B cell (primary cell): Measurements from ENCODE around the gene TAF1B. TPM values are rescaled to one million over a fixed set of nuclear protein-coding genes. Genes with fewer than 3 reads are reported as not detected.

Source experiments
- ATAC-seq: fragments of 200-7000 bp; cut with Tn5 transposase; one replicate; pipeline ENCODE4 v1.10.0; 2021; ENCODE audit warnings: low read depth, mild to moderate bottlenecking, moderate number of reproducible peaks, moderate library complexity
- CTCF ChIA-PET: fragments of 350-600 bp; sonication (Branson Sonifier 250); formaldehyde crosslinking; loops from one replicate; lab custom pipeline; 2021; ENCODE audit warnings: antibody characterized with exemption, inconsistent platforms; lab: Charles Lee
- POLR2A ChIA-PET: fragments of 350-600 bp; sonication (Branson Sonifier 250); formaldehyde crosslinking; loops from one replicate; lab custom pipeline; 2021; ENCODE audit warnings: antibody characterized with exemption; lab: Charles Lee
- DNase-seq: peaks from one replicate; pipeline ENCODE4 v3.0.0; 2013
- H2AFZ ChIP-seq: 2 replicates; pipeline ENCODE4 v1.6.1; 2012; ENCODE audit warnings: mild to moderate bottlenecking, low read depth, low read length; ENCODE audit not compliant: insufficient read depth, poor library complexity, severe bottlenecking
- H3K27ac ChIP-seq, 2 donors: 1 replicate in 1 of 2; 2 replicates in 1 of 2; pipeline ENCODE4 v1.5.1; 2012 to 2013; ENCODE audit warnings: low read length in 2 of 2, mild to moderate bottlenecking in 2 of 2, moderate library complexity in 1 of 2
- H3K27me3 ChIP-seq, 4 experiments: fragments of 200-600 bp in 1 of 4; sonication (generic) in 1 of 4; replicated peaks in 1 of 4; 1 replicate in 2 of 4; 2 replicates in 2 of 4; pipeline versions ENCODE4 v1.6.1 to v1.7.0; 2013 to 2016; ENCODE audit warnings: low read length in 3 of 4, mild to moderate bottlenecking in 2 of 4, mixed read lengths in 1 of 4, moderate library complexity in 1 of 4; ENCODE audit not compliant: insufficient read depth in 4 of 4, control insufficient read depth in 3 of 4; ENCODE audit errors: control extremely low read depth in 1 of 4
- H3K36me3 ChIP-seq, 2 experiments: replicated peaks in 1 of 2; 1 replicate in 1 of 2; 2 replicates in 1 of 2; pipeline versions ENCODE4 v1.6.1 to v1.7.1; 2013; ENCODE audit warnings: low read length in 1 of 2; ENCODE audit not compliant: insufficient read depth in 2 of 2, control insufficient read depth in 1 of 2; ENCODE audit errors: control extremely low read depth in 1 of 2, extremely low read depth in 1 of 2
- H3K4me1 ChIP-seq, 2 donors: fragments of 200-600 bp in 1 of 2; sonication (generic) in 1 of 2; 1 replicate in 1 of 2; 2 replicates in 1 of 2; pipeline versions ENCODE4 v1.5.1 to v1.6.1; 2013 to 2017; ENCODE audit warnings: low read length in 2 of 2; ENCODE audit not compliant: control insufficient read depth in 2 of 2, insufficient read depth in 2 of 2
- H3K4me2 ChIP-seq: replicated peaks from 2 replicates; pipeline ENCODE3; 2012; ENCODE audit warnings: mild to moderate bottlenecking, low read depth, low read length; ENCODE audit not compliant: poor library complexity, severe bottlenecking
- H3K4me3 ChIP-seq, 5 experiments: fragments of 200-600 bp in 1 of 5; sonication (generic) in 1 of 5; 1 replicate in 3 of 5; 2 replicates in 2 of 5; pipeline versions ENCODE4 v1.5.1 to v1.7.0; 2011 to 2016; ENCODE audit warnings: low read length in 4 of 5, mild to moderate bottlenecking in 4 of 5, low read depth in 2 of 5, control low read depth in 1 of 5, moderate library complexity in 1 of 5; ENCODE audit not compliant: insufficient read depth in 1 of 5; ENCODE audit errors: control extremely low read depth in 1 of 5, extremely low read depth in 1 of 5
- H3K79me2 ChIP-seq: fragments of 200-600 bp; sonication (generic); one replicate; pipeline ENCODE4 v1.6.0; 2016; ENCODE audit warnings: low read length; ENCODE audit not compliant: control insufficient read depth, insufficient read depth
- H3K9ac ChIP-seq: fragments of 200-600 bp; sonication (generic); 2 replicates; pipeline ENCODE4 v1.6.1; 2017; ENCODE audit warnings: mild to moderate bottlenecking, low read length, moderate library complexity
- H3K9me3 ChIP-seq, 3 donors: one replicate each; pipeline versions ENCODE4 v1.6.1 to v1.7.1; 2013; ENCODE audit warnings: low read length in 2 of 3; ENCODE audit not compliant: control insufficient read depth in 2 of 3, insufficient read depth in 1 of 3; ENCODE audit errors: control extremely low read depth in 1 of 3
- H4K20me1 ChIP-seq: 2 replicates; pipeline ENCODE4 v1.6.0; 2012; ENCODE audit warnings: mild to moderate bottlenecking, low read length; ENCODE audit not compliant: insufficient read depth, control insufficient read depth, poor library complexity, severe bottlenecking
- H3K27ac Mint-ChIP-seq: one replicate; pipeline ENCODE4 v1.8.0; 2021; ENCODE audit warnings: mixed read lengths
- H3K27me3 Mint-ChIP-seq: one replicate; pipeline ENCODE4 v1.8.0; 2021; ENCODE audit warnings: mixed read lengths
- H3K4me1 Mint-ChIP-seq: one replicate; pipeline ENCODE4 v1.8.0; 2021; ENCODE audit warnings: mixed read lengths
- H3K4me3 Mint-ChIP-seq: one replicate; pipeline ENCODE4 v1.8.0; 2021; ENCODE audit warnings: mixed read lengths
- H3K9me3 Mint-ChIP-seq: one replicate; pipeline ENCODE4 v1.8.0; 2022; ENCODE audit warnings: mixed read lengths; ENCODE audit not compliant: insufficient read depth
- CTCF ChIP-seq: fragments of 200-600 bp; IDR thresholded peaks from one replicate; pipeline ENCODE4 v1.8.0; 2022; ENCODE audit warnings: antibody characterized with exemption, mild to moderate bottlenecking
- EZH2 ChIP-seq: IDR thresholded peaks from 2 replicates; pipeline ENCODE4 v1.6.1; 2012; ENCODE audit warnings: borderline replicate concordance, low read depth, mild to moderate bottlenecking, moderate library complexity, low read length; ENCODE audit not compliant: insufficient read depth, poor library complexity, severe bottlenecking
- WGBS: methylation state at CpG from one replicate; pipeline ENCODE4 v1.1.5; 2013; ENCODE audit warnings: missing lambda C conversion rate; ENCODE audit not compliant: insufficient coverage; 5-methylcytosine and 5-hydroxymethylcytosine counted together
- intact Hi-C: fragments of 100-400 bp; cut with micrococcal nuclease; formaldehyde crosslinking; loops from one replicate; pipeline ENCODE4 v1.10.0; 2022
- polyA plus RNA-seq: library from polyadenylated mRNA; depleted of rRNA; stranded (reverse); fragments of >200 nt; gene quantifications from 2 replicates; pipeline ENCODE4 v1.2.3, GENCODE V29; 2012
- total RNA-seq, 2 donors: library from RNA; stranded (reverse); fragments of 120-200 nt in 1 of 2; gene quantifications; 1 replicate in 1 of 2; 2 replicates in 1 of 2; pipeline versions ENCODE4 v1.2.3 to v1.2.4, GENCODE V29; 2013 to 2022

Gene TAF1B
- total and polyA plus RNA-seq, 2 donors (not counting 1 experiment from before 2014, with no cell fraction given) = 4.5 to 25.5 TPM

GRCh38 chr2:9982248-9982647 lies 139.0 kb downstream of the TAF1B start:
- TF ChIP-seq EZH2 = no peak
- TF ChIP-seq CTCF = no peak
- no peaks in the 10 kb centered on the region for H3K36me3 ChIP-seq
- no peak overlapping the region for H3K4me2 ChIP-seq
- intact Hi-C loops = loop anchor here (5.0 kb wide), 1 partner anchor 685 kb away; no protein-coding TSS in a partner anchor
- no peaks in the 10 kb centered on the region for H3K9me3 Mint-ChIP-seq
- ChIA-PET CTCF (interaction anchor here (0.7 to 10.9 kb wide), 5 partner anchors 10 to 66 kb away, joined by 3 to 319 read pairs (median 21); partner anchors contain the start of gene KLF11), POLR2A (no interaction called here)
- H2AFZ ChIP-seq = no peak overlapping the region
- WGBS = 88% methylated on average over 6 of the region's 8 CpGs
- peaks cover 21% of the 10 kb centered on the region for H3K27me3 Mint-ChIP-seq
- H3K4me1 ChIP-seq = peaks cover 5 to 6% of the 10 kb centered on the region in 2 donors
- H3K27ac Mint-ChIP-seq = no peak overlapping the region
- H3K4me3 ChIP-seq = no peak overlapping the region
- DNase-seq (no peak), ATAC-seq (no peak)
- H3K27me3 ChIP-seq = peaks cover 0 to 7% (median 2%) of the 10 kb centered on the region in 4 experiments
- H3K4me1 Mint-ChIP-seq = peaks cover 4% of the 10 kb centered on the region
- H4K20me1 ChIP-seq = no peaks in the 10 kb centered on the region
- peaks cover 0 to 7% (median 0%) of the 10 kb centered on the region in 3 donors for H3K9me3 ChIP-seq
- H3K4me3 Mint-ChIP-seq = no peak overlapping the region
- no peak overlapping the region for H3K9ac ChIP-seq
- H3K79me2 ChIP-seq = no peaks in the 10 kb centered on the region
- no peak overlapping the region for H3K27ac ChIP-seq

DNA sequence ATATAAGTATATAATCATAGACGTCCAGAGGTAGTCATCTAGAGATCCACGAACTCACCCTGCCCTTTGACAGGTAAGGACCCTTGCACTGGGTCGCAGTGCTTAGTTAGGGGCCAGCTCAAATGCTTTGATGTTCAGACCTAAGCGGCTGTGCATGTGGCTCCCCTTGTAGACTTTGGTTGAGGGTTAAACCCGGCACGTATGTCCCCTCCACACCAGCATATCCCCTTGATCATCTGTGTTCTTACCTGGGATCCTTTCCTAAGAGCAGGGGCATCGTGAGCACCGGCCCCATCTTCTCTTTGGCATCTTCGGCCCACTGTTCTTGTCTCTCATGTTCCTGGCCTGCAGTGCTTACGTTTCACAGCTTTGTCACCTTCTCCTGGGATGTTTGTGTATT lies 139.6 kb downstream of the TAF1B start:
- Mint-ChIP-seq H3K4me3 (no peak overlapping the region), H3K27ac (no peak overlapping the region), H3K4me1 (peaks cover 4% of the 10 kb centered on the region), H3K9me3 (no peaks in the 10 kb centered on the region), H3K27me3 (peaks cover 21% of the 10 kb centered on the region)
- Histone ChIP-seq H3K27ac (no peak overlapping the region), H3K9ac (no peak overlapping the region), H3K9me3 (peaks cover 0 to under 1% (median 0%) of the 10 kb centered on the region in 3 donors), H2AFZ (no peak overlapping the region), H3K79me2 (no peaks in the 10 kb centered on the region), H3K4me2 (no peak overlapping the region), H3K36me3 (no peaks in the 10 kb centered on the region), H3K27me3 (peaks cover 0 to 7% (median 2%) of the 10 kb centered on the region in 4 experiments), H4K20me1 (no peaks in the 10 kb centered on the region), H3K4me1 (peaks cover 5 to 6% of the 10 kb centered on the region in 2 donors), H3K4me3 (no peak overlapping the region)
- DNase-seq (no peak), ATAC-seq (no peak)
- WGBS = 97% methylated on average over 7 of the region's 10 CpGs
- intact Hi-C loops = loop anchor here (5.0 kb wide), 1 partner anchor 684 kb away; no protein-coding TSS in a partner anchor
- ChIA-PET CTCF (interaction anchor here (0.6 to 10.9 kb wide), 10 partner anchors 11 to 451 kb away, joined by 3 to 319 read pairs (median 18); partner anchors contain the start of gene KLF11), POLR2A (interaction anchor here (1.0 kb wide), 1 partner anchor 61 kb away, joined by 5 read pairs; no protein-coding TSS in a partner anchor)
- no peak for TF ChIP-seq EZH2
- no peak for TF ChIP-seq CTCF
